Immature natural killer cell (primary cell): ENCODE measurements around the gene YPEL4. TPM values are rescaled to one million over a fixed set of nuclear protein-coding genes. Genes with fewer than 3 reads are reported as not detected.

ENCODE experiments used
- DNase-seq, 3 donors: peaks; one replicate each; pipeline ENCODE4 v3.0.0; 2022; ENCODE audit warnings: mixed read lengths in 1 of 3
- H3K27ac Mint-ChIP-seq, 6 donors: one replicate each; pipeline ENCODE4 v1.8.0; 2020; ENCODE audit warnings: mixed read lengths in 6 of 6, mild to moderate bottlenecking in 5 of 6, inconsistent platforms in 4 of 6, moderate library complexity in 3 of 6
- H3K27me3 Mint-ChIP-seq, 3 donors: one replicate each; pipeline ENCODE4 v1.8.0; 2020 to 2021; ENCODE audit warnings: low read depth in 3 of 3, mild to moderate bottlenecking in 3 of 3, mixed read lengths in 3 of 3, moderate library complexity in 3 of 3, inconsistent platforms in 1 of 3
- H3K36me3 Mint-ChIP-seq, 3 donors: one replicate each; pipeline ENCODE4 v1.8.0; 2020; ENCODE audit warnings: mixed read lengths in 3 of 3, inconsistent platforms in 2 of 3, mild to moderate bottlenecking in 2 of 3
- H3K4me1 Mint-ChIP-seq, 2 donors: one replicate each; pipeline ENCODE4 v1.8.0; 2020; ENCODE audit warnings: inconsistent platforms in 2 of 2, mild to moderate bottlenecking in 2 of 2, mixed read lengths in 2 of 2, moderate library complexity in 1 of 2
- H3K4me3 Mint-ChIP-seq, 5 donors: one replicate each; pipeline ENCODE4 v1.8.0; 2020; ENCODE audit warnings: mild to moderate bottlenecking in 5 of 5, mixed read lengths in 5 of 5, inconsistent platforms in 3 of 5, moderate library complexity in 3 of 5
- H3K9me3 Mint-ChIP-seq, 6 donors: one replicate each; pipeline ENCODE4 v1.8.0; 2020; ENCODE audit warnings: mild to moderate bottlenecking in 6 of 6, mixed read lengths in 6 of 6, inconsistent platforms in 4 of 6, moderate library complexity in 3 of 6
- polyA plus RNA-seq, 3 donors: library from polyadenylated mRNA; unstranded; fragments of 300-500 nt; fragmentation: Illumina TruSeq; gene quantifications; one replicate each; pipeline ENCODE4 v1.2.3, GENCODE V29; 2021

The YPEL4 gene
- polyA plus RNA-seq, 3 donors from 2014 or later = 0.09 TPM; not detected in 2

GRCh38 chr11:57614234-57614772 lies 35.4 kb downstream of the YPEL4 start:
- peaks cover 0 to 22% (median 10%) of the 10 kb centered on the region in 3 donors for H3K27me3 Mint-ChIP-seq
- H3K36me3 Mint-ChIP-seq = no peaks in the 10 kb centered on the region
- no peak overlapping the region for H3K27ac Mint-ChIP-seq
- no peaks in the 10 kb centered on the region for H3K4me1 Mint-ChIP-seq
- H3K4me3 Mint-ChIP-seq = no peak overlapping the region
- DNase-seq = no peak
- peaks cover 0 to 3% (median 2%) of the 10 kb centered on the region in 6 donors for H3K9me3 Mint-ChIP-seq

DNA sequence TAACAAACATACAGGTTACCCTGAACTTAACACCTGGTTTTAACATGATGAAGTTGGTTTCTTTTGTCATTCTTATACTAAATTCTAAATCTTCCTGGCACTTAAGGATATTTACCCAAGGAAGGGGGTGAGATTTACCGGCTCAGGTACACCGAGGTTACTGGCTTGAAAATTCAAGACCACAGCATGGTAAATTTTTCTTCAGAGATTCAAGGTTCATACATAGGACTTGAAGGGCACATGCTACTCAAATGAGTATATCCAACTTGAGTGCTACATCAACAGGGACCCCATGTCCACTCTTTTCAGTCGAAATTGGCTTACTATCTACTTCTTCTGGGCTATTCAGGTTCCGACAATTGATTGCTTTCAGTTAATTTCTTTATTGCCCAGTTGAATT lies 39.5 kb downstream of the YPEL4 start:
- Mint-ChIP-seq H3K9me3 (no peaks in the 10 kb centered on the region), H3K4me3 (no peak overlapping the region), H3K27me3 (peaks cover 0 to 17% (median 10%) of the 10 kb centered on the region in 3 donors), H3K36me3 (no peaks in the 10 kb centered on the region), H3K4me1 (peaks cover 0 to 3% of the 10 kb centered on the region in 2 donors), H3K27ac (no peak overlapping the region)
- no peak for DNase-seq

DNA sequence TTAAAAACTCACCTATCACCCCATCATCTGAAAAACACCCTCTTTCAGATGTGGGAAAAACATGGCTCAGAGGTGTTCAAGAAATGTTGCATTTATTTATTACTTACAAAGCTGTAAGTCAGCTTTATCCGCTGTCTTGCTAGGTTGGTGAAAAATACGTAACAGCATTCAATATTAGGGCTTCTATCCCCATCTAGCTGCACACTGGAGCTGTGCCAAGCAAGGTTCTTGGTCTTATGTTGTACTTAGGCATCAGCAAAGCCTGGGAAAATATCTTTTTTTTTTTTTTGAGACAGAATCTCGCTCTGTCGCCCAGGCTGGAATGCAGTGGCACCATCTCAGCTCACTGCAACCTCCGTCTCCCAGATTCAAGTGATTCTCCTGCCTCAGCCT lies 44.7 kb downstream of the YPEL4 start:
- no peak for DNase-seq
- Mint-ChIP-seq H3K36me3 (no peaks in the 10 kb centered on the region), H3K4me1 (peaks cover 9 to 14% of the 10 kb centered on the region in 2 donors), H3K9me3 (peaks cover 0 to 1% (median 0%) of the 10 kb centered on the region in 6 donors), H3K4me3 (no peak overlapping the region), H3K27me3 (peaks cover 2 to 6% (median 4%) of the 10 kb centered on the region in 3 donors), H3K27ac (no peak overlapping the region)

DNA sequence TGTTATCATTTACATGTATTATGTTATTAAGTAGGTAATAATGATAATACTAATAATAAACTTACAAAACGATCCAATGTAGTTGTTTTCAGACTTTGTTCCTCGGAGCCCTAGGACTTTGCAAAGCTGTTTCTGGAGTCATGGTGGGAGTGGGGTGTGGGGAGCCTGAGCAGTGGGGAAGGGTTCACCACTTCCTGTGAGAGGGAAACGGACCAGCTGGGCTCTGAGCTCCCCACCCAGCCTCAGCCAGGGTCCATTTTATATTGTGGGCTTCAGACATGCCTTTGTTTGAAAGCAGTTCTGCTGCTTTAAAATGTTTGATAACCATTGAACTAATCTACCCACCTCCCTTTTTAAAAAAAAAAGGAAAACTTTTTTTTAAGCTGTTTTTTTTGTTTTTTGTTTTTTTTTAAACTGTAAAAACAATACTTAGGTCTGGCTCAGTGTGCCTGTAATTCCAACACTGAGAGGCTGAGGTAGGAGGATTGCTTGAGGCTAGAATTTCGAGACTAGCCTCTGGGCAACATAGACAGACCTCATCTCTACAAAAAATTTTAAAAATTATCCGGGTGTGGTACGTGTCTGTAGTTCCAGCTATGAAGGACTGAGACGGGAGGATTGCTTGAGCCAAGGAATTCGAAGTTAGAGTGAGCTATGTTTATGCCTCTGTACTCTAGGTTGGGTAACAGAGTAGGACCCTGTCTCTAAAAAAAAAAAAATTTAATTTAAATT lies 45.2 kb downstream of the YPEL4 start:
- Mint-ChIP-seq H3K36me3 (no peaks in the 10 kb centered on the region), H3K27ac (peak overlapping the region in 2 of 6 donors; percentile 20 to 52), H3K4me1 (peaks cover 9 to 14% of the 10 kb centered on the region in 2 donors), H3K27me3 (peaks cover 0 to 6% (median 2%) of the 10 kb centered on the region in 3 donors), H3K4me3 (peak overlapping the region in 3 of 5 donors; percentile 21 to 66 (median 35)), H3K9me3 (peaks cover 0 to 1% (median 0%) of the 10 kb centered on the region in 6 donors)
- peak in 2 of 3 donors; percentile 7 to 12 for DNase-seq

GRCh38 chr11:57601297-57601696 lies 48.4 kb downstream of the YPEL4 start:
- no peak for DNase-seq
- Mint-ChIP-seq H3K9me3 (peaks cover 0 to 1% (median 0%) of the 10 kb centered on the region in 6 donors), H3K27ac (no peak overlapping the region), H3K36me3 (no peaks in the 10 kb centered on the region), H3K4me3 (no peak overlapping the region), H3K4me1 (peaks cover 9 to 14% of the 10 kb centered on the region in 2 donors), H3K27me3 (peaks cover 4 to 11% (median 5%) of the 10 kb centered on the region in 3 donors)

- Mint-ChIP-seq H3K4me1 (peaks cover 2 to 7% of the 10 kb centered on the region in 2 donors), H3K27me3 (peaks cover 4 to 8% (median 5%) of the 10 kb centered on the region in 3 donors), H3K27ac (no peak overlapping the region), H3K36me3 (no peaks in the 10 kb centered on the region), H3K9me3 (peaks cover 0 to 1% (median 0%) of the 10 kb centered on the region in 6 donors), H3K4me3 (no peak overlapping the region)
- DNase-seq = no peak
These were observed 50.3 kb downstream of the YPEL4 start for GRCh38 chr11:57599381-57599780.

- H3K9me3 Mint-ChIP-seq = peaks cover 0 to 1% (median 0%) of the 10 kb centered on the region in 6 donors
- H3K27me3 Mint-ChIP-seq = peaks cover 5 to 8% (median 6%) of the 10 kb centered on the region in 3 donors
- peaks cover 0 to 2% of the 10 kb centered on the region in 2 donors for H3K4me1 Mint-ChIP-seq
- no peaks in the 10 kb centered on the region for H3K36me3 Mint-ChIP-seq
- no peak overlapping the region for H3K4me3 Mint-ChIP-seq
- no peak for DNase-seq
- no peak overlapping the region for H3K27ac Mint-ChIP-seq
These were observed 50.9 kb downstream of the YPEL4 start for GRCh38 chr11:57598831-57599155.

DNA sequence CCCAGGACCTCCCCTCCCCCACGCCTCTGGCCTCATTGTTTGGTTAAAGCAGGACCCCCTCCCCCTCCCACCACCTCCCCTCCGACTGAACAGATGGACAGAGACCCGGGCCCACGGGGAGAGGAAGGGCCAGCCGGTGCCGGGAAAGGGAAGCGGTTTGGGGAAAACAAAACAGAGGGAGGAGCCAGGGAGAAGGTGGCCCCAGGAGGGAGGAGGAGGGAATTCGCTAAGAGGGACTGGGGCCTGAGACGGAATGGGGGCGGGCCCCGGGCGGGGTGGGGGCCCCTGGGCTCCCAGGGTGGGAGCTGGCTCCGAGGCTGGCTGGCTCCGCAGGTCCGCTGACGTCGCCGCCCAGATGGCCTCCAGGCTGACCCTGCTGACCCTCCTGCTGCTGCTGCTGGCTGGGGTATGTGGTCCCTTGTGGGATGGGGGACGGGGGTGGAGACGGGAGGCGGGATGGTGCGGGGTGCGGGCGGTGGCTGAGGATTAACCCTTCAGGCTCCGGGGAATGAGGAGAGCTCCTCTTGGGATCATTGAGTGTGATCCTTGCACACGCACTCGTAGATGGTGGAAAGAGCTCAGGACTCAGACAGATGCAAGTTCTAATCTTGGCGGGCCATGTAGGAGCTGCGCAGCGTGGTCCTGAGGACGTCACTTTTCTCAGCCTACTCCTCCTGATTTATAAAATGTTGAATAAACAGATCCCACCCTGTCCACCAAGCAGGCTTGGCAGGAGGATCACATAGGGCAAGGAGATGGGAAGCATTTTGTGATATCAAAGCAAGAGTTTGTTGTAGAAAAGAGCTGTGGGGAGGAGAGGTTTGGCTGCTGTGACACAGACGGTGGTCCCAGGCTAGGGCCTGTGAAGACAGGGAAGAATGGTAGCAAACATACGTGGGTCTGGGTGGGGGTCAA lies 51.5 kb downstream of the YPEL4 start:
- no peaks in the 10 kb centered on the region for H3K4me1 Mint-ChIP-seq
- no peak for DNase-seq
- H3K4me3 Mint-ChIP-seq = peak overlapping the region in 1 of 5 donors; percentile 30
- H3K27ac Mint-ChIP-seq = no peak overlapping the region
- H3K27me3 Mint-ChIP-seq = peaks cover 5 to 9% (median 6%) of the 10 kb centered on the region in 3 donors
- H3K36me3 Mint-ChIP-seq = no peaks in the 10 kb centered on the region
- peaks cover 0 to 1% (median 0%) of the 10 kb centered on the region in 6 donors for H3K9me3 Mint-ChIP-seq

- Mint-ChIP-seq H3K27ac (no peak within 1 kb of the TSS), H3K4me1 (no peaks in the 10 kb centered on the region), H3K27me3 (peaks cover 5 to 10% (median 9%) of the 10 kb centered on the region in 3 donors), H3K9me3 (peaks cover 0 to 1% (median 0%) of the 10 kb centered on the region in 6 donors), H3K36me3 (no peaks in the 10 kb centered on the region), H3K4me3 (peak within 1 kb of the TSS in 1 of 5 donors; percentile 30)
- no peak for DNase-seq
These were observed 52.2 kb downstream of the YPEL4 start, which contains the start of gene SERPING1 for GRCh38 chr11:57597461-57597915. Gene SERPING1 (plus strand): TSS chr11:57597685. CDS start chr11:57598271, 586 bp downstream.

DNA sequence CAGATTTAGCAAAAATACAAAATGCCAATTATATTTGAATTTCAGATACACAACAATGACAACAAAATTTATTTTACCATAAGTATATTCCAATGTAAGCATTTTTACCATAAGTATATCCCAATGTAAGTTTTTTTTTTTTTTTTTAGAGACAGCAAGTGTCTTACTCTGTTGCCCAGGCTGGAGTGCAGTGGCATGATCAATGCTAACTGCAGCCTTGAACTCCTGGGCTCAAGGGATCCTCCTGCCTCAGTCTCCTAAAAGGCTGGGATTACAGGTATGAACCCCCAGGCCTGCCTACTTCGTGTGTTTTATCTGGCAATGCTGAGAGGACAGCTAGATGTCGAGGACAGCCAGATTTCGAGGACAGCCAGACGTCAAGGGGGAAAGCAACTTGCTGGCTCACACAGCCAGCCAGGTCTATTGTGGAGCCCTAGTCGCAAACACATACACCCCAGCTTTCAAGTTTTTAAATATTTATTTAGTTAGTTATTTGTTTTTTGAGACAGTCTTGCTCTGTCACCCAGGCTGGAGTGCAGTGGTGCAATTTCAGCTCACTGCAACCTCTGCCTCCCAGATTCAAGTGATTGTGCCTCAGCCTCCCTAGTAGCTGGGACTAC lies 53.3 kb downstream of the YPEL4 start:
- Mint-ChIP-seq H3K36me3 (no peaks in the 10 kb centered on the region), H3K27me3 (peaks cover 5 to 10% (median 9%) of the 10 kb centered on the region in 3 donors), H3K4me3 (no peak overlapping the region), H3K27ac (no peak overlapping the region), H3K9me3 (no peaks in the 10 kb centered on the region), H3K4me1 (no peaks in the 10 kb centered on the region)
- no peak for DNase-seq

Other genes starting within 250 kb of the YPEL4 start
- gene SLC43A3, start 222.8 kb downstream of the YPEL4 start, polyA plus RNA-seq = 10 to 100 TPM; 11.4 to 17.1 (median 12.4) TPM
- gene RTN4RL2, start 189.4 kb downstream of the YPEL4 start, polyA plus RNA-seq = under 1 TPM; 0.38 to 0.71 (median 0.68) TPM
- gene SLC43A1, start 134.2 kb downstream of the YPEL4 start, polyA plus RNA-seq = 10 to 100 TPM; 15.8 to 20.3 (median 17.5) TPM
- 100 to 1,000 TPM in 1 of 3 donors, 10 to 100 TPM in 2; 52.9 to 101 (median 55.7) TPM for gene TIMM10, start 119.2 kb downstream of the YPEL4 start, polyA plus RNA-seq
- gene SMTNL1, start 112.3 kb downstream of the YPEL4 start, polyA plus RNA-seq = under 1 TPM in 2 of 3 donors, not detected in 1; 0.12 to 0.47 TPM
- 100 to 1,000 TPM; 310 to 706 (median 354) TPM for gene UBE2L6, start 82.2 kb downstream of the YPEL4 start, polyA plus RNA-seq
- under 1 TPM in 1 of 3 donors, not detected in 2; 0.71 TPM for gene SERPING1, start 52.2 kb downstream of the YPEL4 start, polyA plus RNA-seq
- gene CLP1, start 7.8 kb upstream of the YPEL4 start, polyA plus RNA-seq = 10 to 100 TPM; 18.4 to 36.7 (median 20.9) TPM
- 10 to 100 TPM; 19.0 to 46.8 (median 24.3) TPM for gene ZDHHC5, start 18.2 kb upstream of the YPEL4 start, polyA plus RNA-seq
- gene MED19, start 62.3 kb upstream of the YPEL4 start, polyA plus RNA-seq = 10 to 100 TPM; 12.6 to 19.7 (median 19.6) TPM
- 100 to 1,000 TPM in 1 of 3 donors, 10 to 100 TPM in 2; 59.3 to 139 (median 72.1) TPM for gene TMX2, start 62.7 kb upstream of the YPEL4 start, polyA plus RNA-seq
- 100 to 1,000 TPM; 157 to 276 (median 190) TPM for gene SELENOH, start 91.6 kb upstream of the YPEL4 start, polyA plus RNA-seq
- gene BTBD18, start 101.9 kb upstream of the YPEL4 start, polyA plus RNA-seq = under 1 TPM; 0.12 to 0.86 (median 0.25) TPM
- 1 to 10 TPM; 1.1 to 2.5 (median 1.9) TPM for gene CTNND1, start 111.9 kb upstream of the YPEL4 start, polyA plus RNA-seq